ENCODE measurements around the gene ERP44. TPM values are rescaled to one million over a fixed set of nuclear protein-coding genes. Genes with fewer than 3 reads are reported as not detected.
"Not testable (repeated sequence)": the region's sequence is repeated elsewhere in the genome, so short reads cannot be mapped to it uniquely, and the experiment has no call there.

Gene ERP44
- total and polyA plus RNA-seq, 10 donors = 9.5 to 21.4 (median 17.2) TPM

DNA sequence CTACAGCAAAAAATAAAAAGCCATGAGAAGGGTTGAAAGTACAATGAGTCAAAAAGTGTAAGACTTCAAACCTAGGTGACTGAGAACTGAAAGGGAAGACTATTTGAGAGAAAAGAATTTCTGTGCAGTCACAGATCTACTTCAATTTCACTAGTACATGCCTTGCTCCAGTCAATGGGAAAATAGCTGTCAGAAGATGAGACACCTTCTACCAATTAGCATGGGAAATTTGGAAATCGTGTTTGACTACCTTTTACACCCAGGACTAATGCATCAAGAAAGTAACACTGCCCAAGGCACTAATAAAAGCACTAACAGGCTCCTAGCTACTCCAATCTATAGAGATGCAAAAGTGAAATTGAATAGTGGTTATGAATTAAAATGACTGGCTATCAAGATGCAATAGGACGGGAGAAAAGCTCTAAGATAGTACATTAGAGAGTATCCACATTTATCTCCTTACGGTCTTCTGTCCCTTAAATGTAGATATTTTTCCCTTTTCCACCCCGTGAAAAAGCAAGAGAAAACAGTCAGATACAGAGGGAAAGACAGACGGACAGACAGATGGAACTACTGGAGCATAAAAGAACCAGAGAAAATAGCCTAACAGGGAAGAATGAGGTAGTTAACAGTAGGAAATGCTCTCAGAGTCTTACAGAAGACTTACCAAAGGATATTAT lies 15.2 kb downstream of the ERP44 start:
- WGBS, 5 donors = 57 to 71% (median 64%) methylated on average over 5 of the region's 5 CpGs
- DNase-seq = no peak
- no peaks in the 10 kb centered on the region for H3K9me3 ChIP-seq

DNA sequence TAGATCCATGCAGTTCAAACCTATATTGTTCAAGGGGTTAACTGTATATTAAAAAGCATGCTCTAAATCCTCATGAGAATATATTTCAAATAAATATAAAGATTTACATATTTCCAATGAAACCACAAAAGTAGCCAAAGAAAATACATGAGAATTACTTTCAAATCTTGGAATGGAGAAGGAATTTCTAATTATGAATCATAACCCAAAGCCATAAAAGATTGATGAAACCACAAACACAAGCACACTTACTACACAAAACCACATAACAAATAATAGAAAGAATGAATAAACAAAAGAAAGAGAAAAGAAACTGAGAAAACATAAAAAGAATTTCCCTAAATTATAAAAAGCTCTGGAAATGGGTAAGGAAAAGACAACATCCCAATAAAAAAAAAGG lies 16.0 kb downstream of the ERP44 start:
- TF ChIP-seq CTCF (IDR thresholded peaks at IDR 0.05 in 8 of 11, conservative IDR thresholded peaks at IDR 0.05 in 3 of 11) = no peak
- no peak for TF ChIP-seq POLR2AphosphoS5 (IDR thresholded peaks at IDR 0.05)
- no peak for TF ChIP-seq POLR2A (IDR thresholded peaks at IDR 0.05)
- Histone ChIP-seq H3K27ac (peak overlapping the region in 1 of 8 donors; percentile 63), H3K9me3 (no peaks in the 10 kb centered on the region), H3K27me3 (replicated peaks in 1 of 7) (no peaks in the 10 kb centered on the region), H3K4me3 (no peak overlapping the region), H3K36me3 (no peaks in the 10 kb centered on the region), H3K4me1 (peaks cover 31 to 98% (median 82%) of the 10 kb centered on the region in 6 donors)
- no peak for DNase-seq
- intact Hi-C loops (cut with DNase I; ENCODE audit: low total_unique reads) = loop anchor here (10.0 kb wide), 1 partner anchor 48 kb away; no protein-coding TSS in a partner anchor

More for the DNA sequence above, 15.2 kb downstream of the ERP44 start:
- intact Hi-C loops (cut with DNase I; ENCODE audit: low total_unique reads) = loop anchor here (10.0 kb wide), 1 partner anchor 49 kb away; no protein-coding TSS in a partner anchor
- Histone ChIP-seq H3K4me1 (peaks cover 37 to 98% (median 90%) of the 10 kb centered on the region in 6 donors), H3K27ac (peak overlapping the region in 5 of 8 donors; percentile 54 to 69 (median 60)), H3K4me3 (peak overlapping the region in 2 of 8 donors; percentile 4 to 45), H3K36me3 (no peaks in the 10 kb centered on the region), H3K27me3 (replicated peaks in 1 of 7) (no peaks in the 10 kb centered on the region)
- no peak for TF ChIP-seq POLR2A (IDR thresholded peaks at IDR 0.05)
- TF ChIP-seq CTCF (IDR thresholded peaks at IDR 0.05 in 8 of 11, conservative IDR thresholded peaks at IDR 0.05 in 3 of 11) = no peak
- no peak for TF ChIP-seq POLR2AphosphoS5 (IDR thresholded peaks at IDR 0.05)

DNA sequence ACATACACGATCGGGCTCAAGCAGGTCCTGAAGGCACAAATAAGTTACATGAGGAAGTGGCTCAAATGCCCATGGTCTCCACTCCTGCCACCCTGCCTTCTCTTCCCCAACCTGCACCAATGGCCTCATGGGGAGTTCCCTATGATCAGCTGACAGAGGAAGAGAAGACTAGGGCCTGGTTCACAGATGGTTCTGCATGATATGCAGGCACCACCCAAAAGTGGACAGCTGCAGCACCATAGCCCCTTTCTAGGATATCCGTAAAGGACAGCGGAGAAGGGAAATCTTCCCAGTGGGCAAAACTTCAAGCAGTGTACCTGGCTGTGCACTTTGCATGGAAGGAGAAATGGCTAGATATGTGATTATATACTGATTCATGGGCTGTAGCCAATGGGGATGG lies 22.5 kb downstream of the ERP44 start:
- peaks cover 0 to 16% (median 0%) of the 10 kb centered on the region in 6 donors for H3K36me3 ChIP-seq
- 93 to 99% (median 96%) methylated on average over 3 to 4 of the region's 4 CpGs for WGBS, 5 donors

GRCh38 chr9:100074989-100075388 lies 23.8 kb downstream of the ERP44 start:
- intact Hi-C loops (cut with DNase I; ENCODE audit: low total_unique reads) = no loop called here
- TF ChIP-seq POLR2A (IDR thresholded peaks at IDR 0.05) (no peak), CTCF (IDR thresholded peaks at IDR 0.05 in 8 of 11, conservative IDR thresholded peaks at IDR 0.05 in 3 of 11) (no peak), POLR2AphosphoS5 (IDR thresholded peaks at IDR 0.05) (no peak)
- Histone ChIP-seq H3K9me3 (no peaks in the 10 kb centered on the region), H3K36me3 (peaks cover 0 to 16% (median 0%) of the 10 kb centered on the region in 6 donors), H3K4me1 (peaks cover 0 to 87% (median 29%) of the 10 kb centered on the region in 6 donors), H3K27ac (no peak overlapping the region), H3K4me3 (no peak overlapping the region), H3K27me3 (replicated peaks in 1 of 7) (no peaks in the 10 kb centered on the region)
- no peak for DNase-seq
- 96 to 98% (median 97%) methylated on average over 6 of the region's 6 CpGs for WGBS, 5 donors

More for the DNA sequence above, 22.5 kb downstream of the ERP44 start:
- H3K9me3 ChIP-seq; DNase-seq; intact Hi-C loops (cut with DNase I; ENCODE audit: low total_unique reads); H3K27ac ChIP-seq; H3K27me3 ChIP-seq (replicated peaks in 1 of 7); H3K4me3 ChIP-seq: not testable (repeated sequence)
- peaks cover 7 to 87% (median 30%) of the 10 kb centered on the region in 6 donors for H3K4me1 ChIP-seq
